ENCODE measurements around the gene KRT13.
A peak's percentile ranks its signal among the peaks of the same experiment; 100 is the strongest.
"Not testable (repeated sequence)": the region's sequence is repeated elsewhere in the genome, so short reads cannot be mapped to it uniquely, and the experiment has no call there.

KRT13 gene

DNA sequence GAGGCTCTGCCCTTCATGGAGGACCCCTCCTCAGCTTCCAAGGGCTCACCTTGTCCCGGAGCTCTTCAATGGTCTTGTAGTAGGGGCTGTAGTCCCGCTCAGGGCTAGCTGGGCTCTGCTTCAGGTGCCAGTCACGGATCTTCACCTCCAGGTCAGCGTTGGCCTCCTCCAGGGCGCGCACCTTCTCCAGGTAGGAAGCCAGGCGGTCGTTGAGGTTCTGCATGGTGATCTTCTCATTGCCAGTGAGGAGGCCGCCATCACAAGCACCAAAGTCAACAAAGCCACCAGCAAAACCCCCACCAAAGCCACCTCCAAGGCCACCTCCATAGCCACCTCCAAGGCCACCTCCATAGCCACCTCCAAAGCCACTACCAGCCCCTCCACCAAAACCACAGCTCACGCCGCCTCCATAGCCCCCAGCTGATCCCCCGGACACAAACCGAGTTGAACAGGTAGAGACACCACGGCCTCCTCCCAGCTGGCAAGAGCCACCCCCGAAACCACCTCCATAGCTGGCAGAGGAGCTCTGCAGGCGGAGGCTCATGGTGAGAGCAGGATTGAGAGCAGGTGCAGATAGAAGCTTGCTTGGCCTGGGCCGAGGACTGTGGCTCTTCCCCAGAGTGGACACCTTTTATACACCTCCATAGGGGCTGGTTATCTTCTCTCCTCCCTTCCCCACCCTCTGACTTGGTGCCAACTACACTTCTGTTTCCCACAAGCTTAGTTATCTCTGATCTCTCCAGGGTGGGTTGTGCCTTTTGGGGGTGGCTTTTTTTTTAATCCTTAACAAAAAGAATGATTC is at the start of gene KRT13:
TSS of gene KRT13 (minus strand) at position 606 of the 802 bp plus-strand sequence. CDS start at position 544, 62 bp downstream.
- no peak for DNase-seq

DNA sequence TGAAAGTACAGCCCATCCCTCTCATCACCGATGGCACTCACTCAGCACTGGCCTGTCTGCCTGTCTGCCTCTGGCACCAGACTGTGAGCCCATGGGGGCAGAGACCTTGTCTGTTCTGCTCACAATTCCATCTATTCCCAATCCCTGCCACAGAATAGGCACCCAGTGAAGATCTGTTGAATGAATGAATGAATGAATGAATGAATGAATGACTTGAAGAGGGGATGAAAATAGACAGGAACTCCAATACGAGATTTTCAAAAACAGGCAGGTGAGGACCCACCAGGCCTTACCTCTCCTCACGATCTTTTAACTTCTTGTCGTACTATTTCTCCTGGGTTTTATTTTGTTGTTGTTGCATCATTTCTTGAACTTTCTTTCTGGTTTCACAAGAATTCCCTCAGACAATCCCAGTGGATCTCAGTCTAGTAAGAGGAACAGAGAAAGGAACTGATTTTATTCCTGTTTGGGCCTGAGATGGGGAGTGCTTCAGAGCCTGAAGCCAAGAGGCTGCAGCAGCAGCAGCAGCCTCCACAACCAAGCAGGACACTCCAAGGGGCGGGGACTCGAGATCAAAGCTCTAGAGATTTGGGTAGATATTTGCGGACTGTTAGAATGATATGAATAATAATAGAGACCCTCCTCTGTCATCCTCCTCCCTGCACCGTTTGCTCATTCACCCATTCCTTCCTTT is 48.7 kb upstream of the KRT13 start:
- no peak for DNase-seq

DNA sequence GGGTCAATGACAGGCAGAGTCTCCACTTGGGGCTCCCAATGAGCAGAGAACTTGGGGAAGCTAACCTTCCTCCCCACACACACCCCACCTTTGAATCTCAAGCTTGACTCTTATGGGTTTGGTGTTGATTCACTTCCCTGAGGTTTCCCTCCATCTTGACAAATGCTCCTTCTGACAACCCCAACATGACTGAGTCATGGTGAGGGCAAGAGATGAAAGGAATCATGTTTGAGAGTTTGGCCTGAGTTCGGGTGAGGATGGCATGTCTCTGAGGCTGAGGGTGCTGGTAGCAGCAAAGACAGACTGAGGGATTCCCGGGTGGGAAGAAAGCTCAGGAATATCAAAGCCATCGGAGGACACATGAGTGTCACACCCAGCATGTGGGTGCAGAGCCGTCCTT is 47.8 kb upstream of the KRT13 start:
- no peak for DNase-seq

DNA sequence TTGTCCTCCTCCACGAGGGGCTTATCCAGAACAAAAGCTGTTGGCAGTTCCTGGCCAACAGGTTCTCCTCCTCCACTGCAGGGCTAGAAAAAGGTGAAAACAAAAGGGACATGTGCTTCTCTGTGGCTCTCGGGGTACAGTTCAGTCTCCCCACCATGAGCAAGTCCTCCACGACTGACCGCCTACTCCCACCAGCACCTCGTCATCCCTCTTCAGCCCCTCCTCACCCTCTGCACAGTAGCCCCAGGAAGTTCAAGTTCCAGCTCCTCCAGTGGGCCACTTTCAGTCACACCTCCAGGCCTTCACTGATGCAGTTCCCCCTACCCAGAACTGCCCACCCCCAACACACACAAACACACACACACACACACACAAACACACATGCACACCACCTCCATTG is 47.0 kb upstream of the KRT13 start:
- DNase-seq, result no peak

DNA sequence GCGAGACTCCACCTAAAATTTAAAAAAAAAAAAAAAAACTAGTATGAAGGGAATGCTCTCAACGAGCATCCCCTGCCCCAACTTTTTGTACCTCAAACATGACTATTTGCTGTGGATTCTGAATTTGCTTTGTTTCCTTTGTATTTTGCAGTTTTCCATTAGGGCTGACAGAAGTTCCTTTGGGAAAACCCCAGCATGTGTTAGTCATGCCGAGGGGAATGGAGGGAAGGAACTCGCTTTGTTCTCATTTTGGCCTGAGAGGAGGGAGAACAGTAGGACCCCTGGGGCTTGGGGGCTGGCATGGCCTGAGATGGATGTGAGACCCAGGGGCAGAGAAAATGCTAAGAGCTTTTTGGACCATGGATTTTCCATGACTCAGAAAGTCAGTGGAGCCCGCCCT is 46.0 kb upstream of the KRT13 start:
- DNase-seq, result no peak

DNA sequence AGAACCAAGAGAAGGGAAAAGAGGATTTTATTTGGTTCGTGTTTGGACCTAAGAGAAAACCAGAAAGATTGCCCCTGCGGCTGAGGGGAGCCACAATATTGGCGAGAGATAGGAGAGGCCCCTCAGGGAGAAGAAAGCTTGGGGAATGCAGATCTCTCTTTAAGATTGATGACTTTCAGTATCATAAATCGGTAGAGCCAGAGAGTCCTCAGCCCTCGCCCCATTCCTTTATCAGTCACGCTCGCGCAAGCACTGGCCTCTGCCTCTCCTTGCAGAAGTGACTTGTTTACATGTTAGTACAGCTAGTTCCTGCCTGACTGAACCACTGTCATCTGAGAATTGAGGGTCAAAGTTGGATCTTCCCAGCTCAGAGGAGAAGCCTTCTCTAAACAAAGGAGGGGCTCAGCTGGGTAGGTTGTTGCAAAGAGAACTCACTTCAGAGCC is 44.2 kb upstream of the KRT13 start:
- no peak for DNase-seq

DNA sequence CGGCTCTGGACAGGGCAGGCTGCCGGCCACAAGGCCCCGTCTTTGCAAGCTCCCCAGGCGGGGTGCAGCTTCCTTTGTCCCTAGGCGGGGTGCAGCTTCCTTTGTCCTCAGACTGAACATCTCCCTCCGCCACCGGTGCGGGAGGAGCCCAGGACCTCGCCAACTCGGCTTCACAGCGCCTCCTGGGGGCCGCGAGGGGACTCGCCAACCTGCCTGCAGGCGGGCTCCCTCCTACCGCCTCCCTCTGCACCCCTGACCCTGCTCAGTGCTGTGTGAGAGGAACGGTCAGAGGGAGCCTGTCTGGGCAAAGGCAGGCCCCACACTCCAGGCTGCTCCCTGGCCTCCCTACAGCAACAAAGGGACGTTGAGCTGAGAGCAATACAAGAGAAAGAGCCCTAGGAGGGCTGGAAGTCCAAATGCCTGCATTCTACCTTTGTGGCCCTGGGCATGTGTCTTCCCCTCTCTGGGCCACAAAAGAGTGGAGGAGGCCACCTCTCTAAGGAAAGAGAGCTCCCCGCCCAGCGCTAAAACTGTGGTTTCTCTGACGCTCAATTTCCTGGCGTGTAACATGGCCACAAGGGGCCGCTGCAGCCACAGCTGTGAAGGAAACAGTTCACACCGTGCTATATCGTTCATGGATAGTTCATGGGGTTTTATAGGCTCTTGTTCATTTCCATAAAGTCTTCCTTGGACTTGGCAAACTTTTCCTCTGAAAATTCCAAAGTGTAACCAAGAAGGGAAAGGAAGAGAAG is 43.6 kb upstream of the KRT13 start:
- peak; percentile 77 for DNase-seq

DNA sequence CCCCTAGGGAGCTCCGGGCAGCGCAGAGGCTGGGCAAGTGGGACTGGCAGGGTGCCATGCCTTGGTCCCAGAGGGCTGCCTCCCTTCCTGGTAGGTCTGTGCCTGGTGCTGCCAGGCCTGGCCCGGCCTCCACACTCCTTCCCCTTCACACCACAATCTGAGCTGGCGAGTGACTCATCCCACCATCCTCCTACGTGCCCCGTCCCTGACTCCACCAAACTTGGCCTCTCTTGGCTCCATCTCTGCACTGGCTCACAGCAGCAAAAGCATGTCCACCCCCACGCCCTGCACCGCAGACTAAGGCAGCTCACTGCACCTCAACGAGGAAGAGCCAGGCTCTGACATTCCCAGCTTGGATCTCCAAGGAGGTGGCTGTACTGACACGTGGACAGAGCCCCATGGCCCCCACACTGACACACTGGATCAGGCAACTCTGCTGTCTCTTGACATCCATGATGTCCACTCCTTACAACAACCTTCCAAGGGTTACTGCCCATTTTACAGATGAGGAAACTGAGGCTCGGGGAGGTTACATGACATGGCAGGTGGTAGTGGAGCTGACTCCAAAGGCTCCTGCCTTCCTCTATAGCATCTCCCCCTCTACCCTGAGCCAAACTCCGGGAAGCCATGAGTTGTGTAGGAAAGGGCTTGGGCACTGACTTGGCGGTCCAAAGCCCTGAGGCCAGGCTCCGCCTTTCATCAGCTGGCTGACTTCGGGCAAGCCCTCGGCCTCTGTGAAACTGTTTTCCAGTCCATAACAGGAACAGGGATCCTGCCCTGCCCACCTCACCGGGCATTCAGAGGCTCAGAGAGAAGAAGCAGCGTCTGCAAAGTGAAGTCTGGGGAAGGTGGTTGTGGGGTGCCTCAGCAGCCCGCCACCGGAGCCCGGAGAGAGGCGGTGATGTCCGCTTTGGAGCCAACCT is 42.8 kb upstream of the KRT13 start:
- peak; percentile 6 for DNase-seq

DNA sequence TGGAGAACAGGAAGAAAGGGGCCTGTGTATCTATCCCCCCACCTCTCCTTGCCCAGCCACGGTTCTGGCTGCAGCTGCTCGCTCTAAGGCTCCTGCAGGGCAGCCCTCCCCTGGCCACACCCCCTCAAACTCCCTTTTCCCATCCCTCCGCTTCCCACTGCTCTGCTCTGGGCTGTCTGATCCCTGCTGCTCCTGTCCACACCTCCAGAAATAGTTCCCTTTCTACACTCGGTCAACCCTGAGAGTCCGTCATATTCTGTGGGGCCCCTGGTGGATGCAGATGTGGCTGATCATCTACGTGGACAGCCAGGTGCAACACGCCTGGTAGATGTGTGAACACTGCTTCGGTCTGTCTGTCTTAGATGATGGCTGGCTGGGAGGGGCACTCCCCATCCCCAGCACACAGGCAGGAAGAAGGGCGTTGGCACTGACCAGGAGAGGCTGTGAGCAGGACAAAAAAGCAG is 42.0 kb upstream of the KRT13 start:
- no peak for DNase-seq

DNA sequence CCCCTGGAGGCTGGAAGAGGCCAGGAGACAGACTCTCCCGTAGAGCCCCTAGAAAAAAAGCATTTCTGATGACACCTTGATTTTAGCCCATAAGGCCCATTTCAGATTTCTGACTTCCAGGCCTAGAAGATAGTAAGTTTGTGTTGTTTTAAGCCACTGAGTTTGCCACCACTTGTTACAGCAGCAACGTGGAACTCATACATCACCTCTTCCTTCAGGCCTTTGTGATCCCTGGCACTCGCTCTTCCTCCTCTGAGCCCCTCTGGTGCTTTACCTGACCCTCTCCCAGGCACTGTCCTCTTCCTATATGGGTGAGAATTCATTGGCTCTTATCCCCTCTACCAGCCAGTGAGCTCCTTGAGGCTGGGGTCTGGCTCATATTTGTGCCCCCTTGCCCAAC is 41.4 kb upstream of the KRT13 start:
- no peak for DNase-seq

DNA sequence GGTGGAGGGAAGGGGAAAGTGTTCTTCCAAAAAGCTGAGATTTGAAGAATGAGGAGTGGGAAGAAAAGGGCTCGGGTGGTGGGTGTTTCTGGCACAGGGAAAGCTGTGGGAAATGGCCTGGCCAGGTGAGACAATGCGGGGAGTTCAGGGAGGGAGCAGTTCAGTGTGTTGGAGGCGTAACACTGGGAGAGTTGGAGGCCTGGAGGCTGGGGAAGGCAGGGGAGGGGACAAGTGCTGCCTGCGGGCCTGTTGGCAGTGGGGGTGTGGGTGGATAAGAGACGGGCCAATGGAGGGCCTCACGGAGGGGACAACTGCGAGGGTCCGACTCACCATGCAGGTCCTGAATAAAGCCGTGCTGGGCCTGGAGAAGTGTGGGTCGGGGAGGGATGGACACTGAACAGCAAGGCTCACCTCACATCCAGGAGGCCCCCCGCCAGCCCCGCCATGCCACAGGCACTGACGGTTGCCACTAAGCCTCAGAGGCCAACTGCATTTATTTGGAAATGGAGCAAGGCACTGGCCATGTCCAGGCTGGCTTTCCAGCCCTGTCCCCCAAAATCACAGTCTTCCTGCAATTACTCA is 40.5 kb upstream of the KRT13 start:
- DNase-seq, result no peak

DNA sequence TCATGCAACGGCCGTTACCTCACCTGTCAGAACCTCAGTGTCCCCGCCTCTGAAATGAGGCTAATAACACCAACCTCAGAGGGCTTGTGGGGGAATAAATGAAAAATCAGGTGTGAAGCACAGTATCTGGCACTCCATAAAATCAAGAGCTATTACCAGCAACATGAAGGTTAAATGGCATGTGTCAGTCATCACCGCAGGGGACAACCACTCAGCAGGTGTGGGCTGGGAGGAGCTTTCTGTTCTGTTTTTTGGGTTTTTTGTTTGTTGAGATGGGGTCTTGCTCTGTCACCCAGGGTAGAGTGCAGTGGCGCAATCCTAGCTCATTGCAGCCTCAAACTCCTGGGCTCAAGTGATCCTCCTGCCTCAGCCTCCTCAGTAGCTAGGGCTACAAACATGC is 39.5 kb upstream of the KRT13 start:
- no peak for DNase-seq

DNA sequence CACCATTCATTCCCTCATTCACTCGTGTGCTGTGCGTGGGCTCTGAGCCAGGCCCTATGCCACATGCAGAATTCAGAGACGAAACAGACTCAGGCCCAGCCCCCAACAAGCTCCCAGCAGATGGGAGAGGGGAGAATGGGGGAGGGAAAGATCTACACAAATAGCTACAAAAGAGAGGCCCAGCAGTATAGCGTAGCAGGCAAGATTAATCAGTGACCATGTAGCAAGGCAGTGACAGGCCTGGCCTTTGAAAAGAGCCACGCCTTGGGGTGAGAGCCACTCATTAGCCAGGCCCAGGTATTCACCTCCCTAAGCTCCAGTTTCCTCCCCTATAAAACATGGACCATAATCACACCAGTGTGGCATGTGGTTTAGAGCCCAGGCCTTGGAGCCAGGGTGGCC is 39.1 kb upstream of the KRT13 start:
- no peak for DNase-seq

DNA sequence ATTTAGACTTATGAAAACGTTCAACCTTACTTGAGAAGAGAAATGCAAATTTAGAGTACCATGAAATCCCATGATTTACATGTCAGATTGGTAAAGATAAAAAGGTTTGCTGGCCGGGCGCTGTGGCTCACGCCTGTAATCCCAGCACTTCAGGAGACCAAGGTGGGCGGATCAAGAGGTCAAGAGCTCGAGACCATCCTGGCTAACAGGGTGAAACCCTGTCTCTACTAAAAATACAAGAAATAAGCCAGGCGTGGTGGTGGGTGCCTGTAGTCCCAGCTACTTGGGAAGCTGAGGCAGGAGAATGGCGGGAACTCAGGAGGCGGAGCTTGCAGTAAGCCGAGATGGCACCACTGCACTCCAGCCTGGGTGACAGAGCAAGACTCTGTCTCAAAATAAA is 37.4 kb upstream of the KRT13 start:
- DNase-seq, result not testable (repeated sequence)

DNA sequence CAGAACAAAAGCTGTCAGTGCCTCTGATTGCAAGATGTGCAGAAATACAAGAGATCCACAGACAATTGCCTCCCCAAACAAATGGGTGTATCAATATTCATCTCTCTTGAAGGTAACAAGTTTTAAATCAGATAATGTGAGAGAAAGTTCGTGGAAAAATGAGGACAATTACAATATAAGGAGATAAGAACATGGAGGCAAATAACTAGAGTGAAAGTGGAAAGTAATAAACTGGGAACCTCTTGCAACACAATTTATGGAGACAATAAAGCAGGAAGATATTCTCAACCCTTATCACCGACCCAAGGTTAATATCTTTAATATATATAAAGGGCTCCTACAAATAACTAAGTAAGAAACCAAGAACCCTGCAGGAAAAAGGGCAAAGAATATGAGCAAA is 36.9 kb upstream of the KRT13 start:
- DNase-seq, result no peak

DNA sequence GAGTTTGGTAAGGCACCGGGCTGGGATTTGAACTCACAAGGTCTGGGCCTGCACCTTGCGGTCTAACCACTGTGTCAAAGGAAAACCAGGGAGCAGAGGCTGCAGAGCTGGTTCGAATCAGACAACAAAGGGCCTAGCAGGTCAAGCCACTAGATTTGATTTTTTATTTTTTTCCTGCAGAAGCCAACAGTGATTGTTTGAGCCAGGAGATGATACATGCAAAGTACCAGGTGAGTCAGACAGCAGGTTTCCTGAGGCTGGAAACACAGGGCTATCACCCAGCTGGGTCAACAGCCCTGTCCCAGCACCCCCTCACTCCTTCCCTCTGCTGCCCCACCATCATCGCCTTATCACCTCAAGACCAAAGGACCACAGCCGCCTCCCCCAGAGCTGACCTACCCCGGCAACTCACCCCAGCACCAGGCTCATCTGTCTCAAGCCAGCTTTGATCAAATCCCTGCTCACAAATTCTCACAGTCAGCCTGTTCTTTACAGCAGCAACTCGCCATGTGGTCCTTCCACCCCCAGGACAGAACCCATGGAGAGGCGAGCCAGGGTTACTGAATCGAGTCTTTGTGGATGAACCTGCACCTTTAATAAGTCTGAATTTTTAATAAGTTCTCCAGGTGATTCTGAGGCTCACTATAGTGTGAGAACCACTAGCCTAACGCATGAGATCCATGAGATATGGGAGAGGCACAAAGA is 35.7 kb upstream of the KRT13 start:
- no peak for DNase-seq

DNA sequence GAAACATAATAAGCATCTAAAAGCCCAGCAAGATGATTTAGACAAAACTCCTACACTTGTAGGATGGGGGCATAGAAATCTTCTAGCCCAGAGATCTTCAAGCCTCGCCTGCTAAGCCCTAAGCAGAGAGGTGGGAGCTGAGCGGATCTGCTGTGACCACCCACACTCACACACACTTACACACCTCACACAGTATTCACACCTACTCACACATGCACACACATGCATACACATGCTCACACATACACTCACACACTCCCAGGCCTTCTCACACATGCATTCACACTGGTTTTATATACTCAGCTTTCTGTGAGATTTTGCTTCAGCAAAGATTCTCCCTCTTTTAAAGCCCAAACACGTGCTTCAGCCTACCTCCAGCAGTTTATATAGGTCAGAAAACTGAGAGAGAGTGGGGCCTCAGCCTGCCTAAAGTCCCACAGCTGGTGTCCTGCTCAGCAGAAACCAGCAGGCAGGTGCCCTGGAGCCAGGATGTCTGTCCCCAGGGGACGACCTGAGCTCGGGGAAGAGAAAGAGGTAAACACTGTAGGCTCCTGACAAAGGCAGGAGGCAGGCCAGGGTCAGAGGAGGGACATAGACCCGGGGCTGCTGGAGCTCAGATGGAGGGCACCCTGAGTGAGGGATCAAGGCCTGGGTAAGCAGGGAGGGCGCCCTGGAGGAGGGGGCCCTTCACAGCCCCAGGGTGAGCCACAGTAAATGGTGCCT is 34.7 kb upstream of the KRT13 start:
- DNase-seq, result no peak

DNA sequence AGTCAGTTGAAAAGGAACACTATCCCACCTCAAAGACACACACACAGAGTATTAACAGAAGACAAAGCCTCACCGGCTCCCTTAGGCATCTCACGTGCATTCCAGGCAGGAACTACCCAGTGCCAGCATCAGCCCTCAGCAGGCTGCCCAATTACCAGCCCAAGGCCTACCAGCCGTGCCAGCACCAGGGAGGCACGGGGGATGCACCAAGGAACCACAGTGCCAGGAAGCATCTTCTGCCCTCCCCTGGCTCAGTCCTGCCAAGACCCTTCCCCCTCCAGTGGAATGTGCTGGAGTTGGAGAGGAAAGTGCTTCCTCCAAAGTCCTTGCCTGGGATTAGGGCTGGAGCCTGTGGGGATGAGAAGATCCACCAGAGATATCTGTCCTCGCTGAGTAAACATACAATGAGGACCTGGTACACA is 33.7 kb upstream of the KRT13 start:
- no peak for DNase-seq

DNA sequence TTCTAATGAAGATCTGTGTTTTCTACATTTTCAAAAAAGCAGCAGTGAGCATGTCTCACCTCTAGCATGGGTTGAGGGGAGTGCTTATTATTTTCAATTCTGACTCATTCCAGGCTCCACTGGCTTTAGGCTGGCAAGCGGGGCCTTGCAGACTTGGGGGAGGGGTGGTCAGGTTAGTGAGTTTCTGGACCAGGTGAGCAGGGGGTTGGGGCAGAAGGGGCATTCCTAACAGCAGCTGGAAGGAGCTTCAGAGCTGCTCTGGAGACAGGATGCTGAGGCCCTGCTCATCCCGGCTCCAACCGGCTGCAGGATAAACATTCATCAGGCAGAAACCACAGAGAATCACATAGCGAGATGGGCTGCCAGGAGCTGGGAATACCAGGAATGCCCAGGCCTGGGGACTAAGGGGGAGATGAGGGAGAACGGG is 33.2 kb upstream of the KRT13 start:
- DNase-seq, result no peak

DNA sequence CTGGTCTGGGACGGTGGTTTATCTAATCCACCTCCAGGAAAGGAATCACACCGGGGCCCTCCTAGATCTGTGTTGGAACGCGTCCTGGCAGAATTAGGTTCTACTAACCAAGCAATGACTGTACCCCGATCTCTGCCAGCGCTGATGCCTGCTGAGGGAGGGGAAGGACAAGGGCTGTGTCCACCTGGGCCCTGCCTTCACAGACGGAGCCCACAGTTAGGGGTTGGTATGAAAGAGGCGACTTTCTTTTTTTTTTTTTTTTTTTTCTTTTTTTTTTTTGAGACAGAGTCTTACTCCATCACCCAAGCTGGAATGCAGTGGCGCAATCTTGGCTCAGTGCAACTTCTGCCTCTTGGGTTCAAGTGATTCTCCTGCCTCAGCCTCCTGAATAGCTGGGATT is 32.6 kb upstream of the KRT13 start:
- DNase-seq, result no peak

DNA sequence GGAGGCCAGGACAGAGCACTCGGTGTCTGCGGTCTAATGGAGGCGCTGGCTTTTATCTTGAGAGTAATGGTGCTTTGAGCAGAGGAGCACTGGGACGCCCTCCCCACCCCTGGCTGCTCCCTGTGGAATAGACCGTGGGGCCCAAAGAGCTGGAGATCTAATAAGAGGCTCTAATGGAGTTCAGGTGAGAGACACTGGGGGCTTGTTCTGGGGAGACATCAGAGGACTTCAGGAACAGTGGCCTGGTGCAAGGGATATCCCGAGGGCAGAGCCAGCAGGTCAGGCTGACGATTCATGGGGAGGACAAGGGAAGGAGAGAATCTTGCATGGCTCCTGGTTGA is 32.2 kb upstream of the KRT13 start:
- no peak for DNase-seq
